Measurements from ENCODE around the gene HNMT. TPM values are rescaled to one million over a fixed set of nuclear protein-coding genes. Genes with fewer than 3 reads are reported as not detected.

The HNMT gene
- polyA plus RNA-seq, 1 of the 3 experiments (the other 2 are of a cell fraction): 1.8 TPM

- TF ChIP-seq REST (IDR thresholded peaks at IDR 0.05; ENCODE audit: low read depth, low read length): no peak
Observed at GRCh38 chr2:138030459-138030858, 66.2 kb downstream of the HNMT start (continued).

- Histone ChIP-seq H3K4me3 (ENCODE audit: low read depth in 2 of 2, low read length in 1 of 2) (no peak overlapping the region), H3K27ac (ENCODE audit: low read depth in 2 of 2, low read length in 1 of 2) (no peak overlapping the region), H2AFZ (ENCODE audit: low read depth) (no peak overlapping the region), H3K9ac (no peak overlapping the region), H3K79me2 (ENCODE audit: insufficient read depth) (no peaks in the 10 kb centered on the region), H3K9me2 (no peaks in the 10 kb centered on the region), H3F3A (replicated peaks; ENCODE audit: insufficient read depth) (peaks cover 4% of the 10 kb centered on the region), H4K20me1 (ENCODE audit: insufficient read depth) (no peaks in the 10 kb centered on the region), H3K4me1 (ENCODE audit: control insufficient read depth in 1 of 2, insufficient read depth in 2 of 2, low read depth in 1 of 2, low read length in 1 of 2) (peaks cover 0 to 5% of the 10 kb centered on the region in 2 experiments; a peak in 2 of 4 replicates), H3K27me3 (ENCODE audit: insufficient read depth) (no peaks in the 10 kb centered on the region), H3K9me3 (no peaks in the 10 kb centered on the region), H3K36me3 (replicated peaks in 1 of 2; ENCODE audit: control insufficient read depth in 1 of 2, insufficient read depth in 2 of 2, low read length in 1 of 2) (no peaks in the 10 kb centered on the region), H3K4me2 (no peak overlapping the region)
- WGBS (ENCODE audit: low lambda C conversion rate): 67% methylated on average over 1 of the region's 2 CpGs
- POLR2A ChIA-PET: no interaction called here
- DNase-seq: no peak
- CTCF ChIA-PET: interaction anchor here (1.7 kb wide), 1 partner anchor 55 kb away, joined by 5 read pairs; no protein-coding TSS in a partner anchor
- TF ChIP-seq USF2 (IDR thresholded peaks at IDR 0.05; ENCODE audit: borderline replicate concordance, low read depth, low read length) (no peak), GABPA (IDR thresholded peaks at IDR 0.05; ENCODE audit: low read depth) (no peak), MEF2A (IDR thresholded peaks at IDR 0.05; ENCODE audit: borderline replicate concordance, low read depth) (no peak), REST (IDR thresholded peaks at IDR 0.05; ENCODE audit: low read depth, low read length) (no peak), FOSL2 (IDR thresholded peaks at IDR 0.05; ENCODE audit: borderline replicate concordance, low read depth) (no peak), USF1 (IDR thresholded peaks at IDR 0.05; ENCODE audit: borderline replicate concordance, low read depth) (no peak), GATA2 (CRISPR knock-in tag; IDR thresholded peaks at IDR 0.05) (no peak)
Observed at GRCh38 chr2:138032334-138032733, 68.1 kb downstream of the HNMT start.

Data from SK-N-SH (cell line).